GM06990 (cell line): ENCODE measurements around the gene YPEL4.

Experiments used
- DNase-seq: peaks from one replicate; pipeline ENCODE4 v3.0.0-alpha.2; 2011; ENCODE audit not compliant: insufficient read length; ENCODE audit errors: extremely low read depth
- H3K27me3 ChIP-seq: replicated peaks from 2 replicates; pipeline ENCODE4 v1.6.0; 2011; ENCODE audit warnings: low read length; ENCODE audit not compliant: control insufficient read depth, insufficient read depth
- H3K36me3 ChIP-seq: 2 replicates; pipeline ENCODE4 v1.5.1; 2011; ENCODE audit warnings: low read length; ENCODE audit not compliant: control insufficient read depth, insufficient read depth
- H3K4me3 ChIP-seq: replicated peaks from 2 replicates; pipeline ENCODE4 v1.5.1; 2011; ENCODE audit warnings: low read depth, mild to moderate bottlenecking, control low read depth, low read length
- TF ChIP-seq, protein P1 (sequence below): IDR thresholded peaks from 2 replicates; pipeline ENCODE4 v1.5.1; 2011; ENCODE audit warnings: low read length, control low read depth, mild to moderate bottlenecking, inconsistent platforms; ENCODE audit not compliant: insufficient read depth, poor library complexity, severe bottlenecking

The YPEL4 gene

DNA sequence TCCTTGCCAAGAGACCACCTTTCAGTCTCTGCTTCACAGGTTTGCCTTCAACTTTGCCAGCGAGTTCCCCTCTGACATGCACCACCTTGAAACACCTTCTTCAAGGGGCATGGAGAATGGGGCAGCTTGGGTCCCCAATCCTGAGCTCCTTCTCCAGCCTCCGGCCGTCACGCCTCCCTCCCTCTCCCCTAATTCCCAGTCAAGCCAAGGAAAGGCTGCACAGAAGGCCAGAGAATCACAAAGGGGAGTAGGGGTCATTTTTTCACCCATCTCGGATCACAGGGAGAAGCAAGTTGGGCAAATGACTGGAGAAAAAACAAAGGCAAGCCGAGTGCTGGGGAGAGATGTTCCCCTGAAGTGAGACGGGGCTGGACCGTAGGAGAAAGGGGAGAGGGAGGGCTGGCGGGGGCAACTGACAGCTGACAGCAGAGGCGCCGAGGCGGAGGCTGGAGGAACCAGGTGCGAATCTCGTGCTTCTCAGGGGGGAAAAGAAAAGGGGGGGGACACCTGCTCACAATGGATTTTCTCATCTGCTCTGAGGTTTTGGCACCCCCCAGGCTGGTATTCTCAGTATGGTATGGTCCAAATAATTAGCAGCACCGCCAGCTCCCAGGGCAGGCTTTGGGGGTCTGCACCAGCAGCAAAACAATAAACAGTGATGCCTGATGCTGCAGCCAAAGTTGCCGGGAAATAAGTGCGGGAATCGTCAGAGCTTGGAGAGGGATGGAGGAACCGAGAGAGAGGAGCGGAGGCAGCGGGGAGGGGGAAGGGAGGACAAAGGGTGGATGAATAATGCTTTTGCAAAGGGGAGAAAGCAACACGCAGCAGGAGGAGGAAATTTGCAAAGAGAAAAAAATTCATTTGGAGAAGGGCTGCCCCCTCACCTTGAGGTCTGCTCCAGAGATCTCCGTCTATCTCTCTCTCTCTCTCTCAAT is 644 bp downstream of the YPEL4 start:
- Histone ChIP-seq H3K36me3 (no peaks in the 10 kb centered on the region), H3K27me3 (peaks cover 3% of the 10 kb centered on the region), H3K4me3 (no peak overlapping the region; the same call in 1 of the 2 replicates)
- TF ChIP-seq, protein P1, sequence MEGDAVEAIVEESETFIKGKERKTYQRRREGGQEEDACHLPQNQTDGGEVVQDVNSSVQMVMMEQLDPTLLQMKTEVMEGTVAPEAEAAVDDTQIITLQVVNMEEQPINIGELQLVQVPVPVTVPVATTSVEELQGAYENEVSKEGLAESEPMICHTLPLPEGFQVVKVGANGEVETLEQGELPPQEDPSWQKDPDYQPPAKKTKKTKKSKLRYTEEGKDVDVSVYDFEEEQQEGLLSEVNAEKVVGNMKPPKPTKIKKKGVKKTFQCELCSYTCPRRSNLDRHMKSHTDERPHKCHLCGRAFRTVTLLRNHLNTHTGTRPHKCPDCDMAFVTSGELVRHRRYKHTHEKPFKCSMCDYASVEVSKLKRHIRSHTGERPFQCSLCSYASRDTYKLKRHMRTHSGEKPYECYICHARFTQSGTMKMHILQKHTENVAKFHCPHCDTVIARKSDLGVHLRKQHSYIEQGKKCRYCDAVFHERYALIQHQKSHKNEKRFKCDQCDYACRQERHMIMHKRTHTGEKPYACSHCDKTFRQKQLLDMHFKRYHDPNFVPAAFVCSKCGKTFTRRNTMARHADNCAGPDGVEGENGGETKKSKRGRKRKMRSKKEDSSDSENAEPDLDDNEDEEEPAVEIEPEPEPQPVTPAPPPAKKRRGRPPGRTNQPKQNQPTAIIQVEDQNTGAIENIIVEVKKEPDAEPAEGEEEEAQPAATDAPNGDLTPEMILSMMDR: no peak
- no peak for DNase-seq

DNA sequence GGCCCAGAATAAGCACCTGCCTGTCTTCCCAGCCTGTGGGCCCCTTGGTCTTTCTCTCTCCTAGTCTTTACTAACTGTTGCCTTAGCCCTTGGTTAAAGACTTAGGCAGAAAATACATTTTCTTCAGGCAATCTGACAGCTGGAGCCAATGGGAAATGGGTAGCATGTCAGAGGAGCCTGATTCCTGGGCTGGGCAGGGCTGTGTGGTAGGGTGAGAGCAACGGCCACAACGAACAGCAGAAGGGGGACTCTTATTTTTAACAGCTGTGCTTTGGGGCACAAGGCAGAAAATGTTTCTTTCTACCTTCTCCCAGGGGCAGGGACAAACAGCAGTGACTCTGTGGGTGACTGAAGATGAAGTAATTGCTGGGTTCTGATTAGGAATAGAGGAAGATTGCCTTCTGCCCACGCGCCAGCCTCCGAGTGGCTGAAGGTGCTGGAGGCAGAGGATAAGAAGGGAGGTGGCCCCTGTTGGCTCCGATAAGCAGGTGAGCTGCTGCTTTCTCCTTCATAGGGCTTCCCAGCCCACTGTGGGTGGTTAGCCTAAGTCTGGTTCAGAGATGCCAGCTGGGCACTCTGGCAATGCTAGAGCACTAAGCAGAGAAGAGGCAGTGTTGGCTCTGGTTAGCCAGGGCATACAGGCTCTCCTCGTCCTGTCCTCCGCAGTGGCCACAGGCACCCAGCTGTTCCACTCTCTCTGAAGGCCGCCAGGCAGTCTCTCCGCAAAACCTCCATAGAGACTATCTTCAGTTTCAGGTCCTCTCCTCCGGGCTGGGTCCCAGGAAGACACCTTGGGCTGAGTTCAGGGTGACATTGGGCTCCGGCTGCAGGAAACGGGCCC is 1.5 kb downstream of the YPEL4 start:
- TF ChIP-seq, protein P1: no peak
- DNase-seq: no peak
- H3K27me3 ChIP-seq: peaks cover 3% of the 10 kb centered on the region
- no peak overlapping the region for H3K4me3 ChIP-seq
- H3K36me3 ChIP-seq: no peaks in the 10 kb centered on the region

DNA sequence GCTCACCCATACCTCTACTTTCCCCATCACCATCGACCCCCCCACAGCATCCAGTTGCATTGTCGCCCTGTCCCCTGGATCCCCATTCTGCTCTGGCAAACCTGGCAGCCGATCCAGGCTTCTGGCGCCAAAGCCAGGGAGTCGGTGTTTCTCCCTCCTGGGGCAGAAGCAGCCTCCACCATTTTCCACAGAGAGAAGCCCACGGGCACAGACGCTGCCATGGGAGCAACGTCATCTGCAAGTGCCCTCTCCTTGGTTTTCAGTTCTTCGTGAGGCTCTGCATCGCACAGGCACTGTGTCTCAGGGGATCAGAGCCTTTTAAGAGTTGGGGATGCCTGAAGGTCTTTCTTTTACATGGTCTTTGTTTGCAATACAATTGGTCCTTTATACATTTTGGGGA is 2.3 kb downstream of the YPEL4 start:
- Histone ChIP-seq H3K27me3 (peaks cover 3% of the 10 kb centered on the region), H3K36me3 (no peaks in the 10 kb centered on the region), H3K4me3 (no peak overlapping the region)
- TF ChIP-seq, protein P1: no peak
- no peak for DNase-seq

DNA sequence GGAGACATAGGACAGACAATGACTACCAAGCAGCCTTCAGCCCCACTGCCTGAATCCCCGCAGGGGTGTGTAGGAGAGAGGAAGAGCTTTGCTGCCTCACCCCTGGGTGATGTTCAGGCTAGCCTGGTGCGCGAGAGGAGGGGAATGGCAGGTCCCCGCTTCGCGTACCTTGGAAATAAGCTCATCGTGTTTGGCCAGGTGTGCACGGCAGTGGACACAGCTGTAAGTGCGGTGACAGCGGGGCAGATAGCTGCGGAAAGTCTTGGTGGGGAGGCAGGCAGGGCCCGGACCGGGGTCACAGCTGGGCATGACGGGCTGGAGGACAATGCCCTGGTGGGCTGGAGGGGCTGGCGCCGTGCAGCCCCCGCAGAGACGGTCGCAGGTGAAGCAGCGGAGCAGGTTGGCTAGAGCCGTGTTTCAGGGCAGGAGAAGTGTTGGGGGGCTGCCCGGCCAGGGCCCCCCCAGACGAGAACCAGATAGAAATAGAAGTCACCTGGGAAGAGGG is 2.9 kb downstream of the YPEL4 start:
- no peaks in the 10 kb centered on the region for H3K36me3 ChIP-seq
- TF ChIP-seq, protein P1: no peak
- H3K27me3 ChIP-seq: peaks cover 3% of the 10 kb centered on the region
- DNase-seq: no peak
- no peak overlapping the region for H3K4me3 ChIP-seq

DNA sequence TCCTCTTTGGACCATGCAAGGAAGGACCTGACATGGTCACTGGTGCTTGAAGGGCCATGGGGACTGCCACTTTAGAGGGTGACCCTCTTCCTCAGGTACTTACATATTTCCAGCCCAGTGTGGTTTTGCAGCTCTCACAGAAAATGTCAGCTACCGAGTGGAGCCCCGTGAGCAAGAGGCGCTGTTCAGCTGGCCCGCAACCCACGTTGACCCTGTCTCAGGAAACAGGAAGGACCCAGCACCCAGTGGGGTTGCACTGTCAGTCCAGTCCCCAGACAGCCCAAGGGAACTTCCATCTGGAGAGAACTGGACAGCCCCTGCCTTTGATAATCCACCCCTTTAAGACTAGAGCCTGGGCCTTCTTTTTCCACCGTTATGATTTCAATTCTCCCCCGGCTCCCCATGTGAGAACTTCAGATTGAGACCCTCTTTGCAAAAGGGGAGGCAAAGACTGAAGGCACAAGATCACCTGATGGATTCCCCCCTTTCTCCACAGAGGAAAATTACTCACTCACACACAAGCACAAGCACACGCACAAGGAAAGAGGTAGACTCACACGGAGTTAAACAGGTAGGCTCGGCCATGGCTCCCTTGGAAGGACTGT is 3.4 kb downstream of the YPEL4 start:
- TF ChIP-seq, protein P1: no peak
- H3K4me3 ChIP-seq: no peak overlapping the region
- peaks cover 3% of the 10 kb centered on the region for H3K27me3 ChIP-seq
- no peaks in the 10 kb centered on the region for H3K36me3 ChIP-seq
- DNase-seq: no peak
